Neural progenitor cell (in vitro differentiated cells): ENCODE measurements around the gene POLR2E. TPM values are rescaled to one million over a fixed set of nuclear protein-coding genes. Genes with fewer than 3 reads are reported as not detected.

Experiments
- DNase-seq: peaks from one replicate; pipeline ENCODE4 v3.0.0-alpha.2; 2016; ENCODE audit warnings: low spot score
- H2AFZ ChIP-seq: fragments of 200-600 bp; sonication (generic); replicated peaks from 2 replicates; pipeline ENCODE4 v1.6.1; 2016; ENCODE audit warnings: antibody characterized with exemption
- H3F3A ChIP-seq: fragments of 200-600 bp; sonication (generic); 2 replicates; pipeline ENCODE4 v1.6.1; 2016; ENCODE audit warnings: antibody characterized with exemption, low read depth
- H3K27ac ChIP-seq: fragments of 200-600 bp; sonication (generic); 2 replicates; pipeline ENCODE4 v1.5.1; 2016; ENCODE audit warnings: mild to moderate bottlenecking
- H3K27me3 ChIP-seq: fragments of 200-600 bp; sonication (generic); 2 replicates; pipeline ENCODE4 v1.6.1; 2016; ENCODE audit warnings: mild to moderate bottlenecking, moderate library complexity
- H3K36me3 ChIP-seq: fragments of 200-600 bp; sonication (generic); 2 replicates; pipeline ENCODE4 v1.5.1; 2016
- H3K4me1 ChIP-seq: fragments of 200-600 bp; sonication (generic); 2 replicates; pipeline ENCODE4 v1.6.1; 2016; ENCODE audit warnings: mixed run types
- H3K4me2 ChIP-seq: fragments of 200-600 bp; sonication (generic); 2 replicates; pipeline ENCODE4 v1.6.1; 2016
- H3K4me3 ChIP-seq: fragments of 200-600 bp; sonication (generic); 2 replicates; pipeline ENCODE4 v1.5.1; 2016
- H3K79me2 ChIP-seq: fragments of 200-600 bp; sonication (generic); 2 replicates; pipeline ENCODE4 v1.6.1; 2016; ENCODE audit warnings: low read depth
- H3K9ac ChIP-seq: fragments of 200-600 bp; sonication (generic); 2 replicates; pipeline ENCODE4 v1.6.1; 2016
- H3K9me3 ChIP-seq: fragments of 200-600 bp; sonication (generic); 2 replicates; pipeline ENCODE4 v1.5.1; 2016; ENCODE audit warnings: low read depth
- H4K20me1 ChIP-seq: fragments of 200-600 bp; sonication (generic); 2 replicates; pipeline ENCODE4 v1.6.1; 2016; ENCODE audit warnings: low read depth
- H3K27ac Mint-ChIP-seq: 3 replicates; pipeline ENCODE4 v1.8.0; 2021; ENCODE audit warnings: mixed read lengths
- H3K27me3 Mint-ChIP-seq: 2 replicates; pipeline ENCODE4 v1.8.0; 2022; ENCODE audit warnings: low read depth, mild to moderate bottlenecking, inconsistent platforms, moderate library complexity, mixed read lengths; ENCODE audit not compliant: insufficient read depth
- H3K36me3 Mint-ChIP-seq: 3 replicates; pipeline ENCODE4 v1.8.0; 2021; ENCODE audit warnings: mixed read lengths
- H3K4me1 Mint-ChIP-seq: 3 replicates; pipeline ENCODE4 v1.8.0; 2021; ENCODE audit warnings: mixed read lengths
- H3K4me3 Mint-ChIP-seq: 3 replicates; pipeline ENCODE4 v1.8.0; 2021; ENCODE audit warnings: mild to moderate bottlenecking, moderate library complexity, mixed read lengths
- H3K9me3 Mint-ChIP-seq: 3 replicates; pipeline ENCODE4 v1.8.0; 2020; ENCODE audit warnings: mixed read lengths
- CTCF ChIP-seq: fragments of 200-600 bp; sonication (generic); IDR thresholded peaks from 2 replicates; pipeline ENCODE4 v1.5.1; 2017; ENCODE audit warnings: antibody characterized with exemption, mild to moderate bottlenecking
- EZH2 ChIP-seq: fragments of 200-600 bp; sonication (generic); IDR thresholded peaks from 2 replicates; pipeline ENCODE4 v1.6.1; 2017; ENCODE audit warnings: antibody characterized with exemption, mild to moderate bottlenecking, moderate library complexity
- EZH2phosphoT487 ChIP-seq: fragments of 200-600 bp; sonication (generic); IDR thresholded peaks from 2 replicates; pipeline ENCODE4 v1.6.1; 2017; ENCODE audit warnings: antibody characterized with exemption
- total RNA-seq: library from RNA; depleted of rRNA; stranded (reverse); fragments of >200 nt; gene quantifications from 2 replicates; pipeline ENCODE4 v1.2.3, GENCODE V29; 2015; ENCODE audit warnings: low replicate concordance

The POLR2E gene
- total RNA-seq, 1 donor from 2014 or later = 98.8 TPM

GRCh38 chr19:1074544-1075283 lies 20.5 kb downstream of the POLR2E start:
- H3K9ac ChIP-seq = no peak overlapping the region
- H2AFZ ChIP-seq = no peak overlapping the region

GRCh38 chr19:1073956-1074517 lies 21.1 kb downstream of the POLR2E start:
- H3K36me3 ChIP-seq = no peaks in the 10 kb centered on the region
- no peaks in the 10 kb centered on the region for H3K79me2 ChIP-seq
- no peak overlapping the region for H3K4me2 ChIP-seq
- peaks cover 3% of the 10 kb centered on the region for H3K9me3 Mint-ChIP-seq
- H3K27me3 ChIP-seq = peaks cover 36% of the 10 kb centered on the region
- H3K27ac ChIP-seq = no peak overlapping the region
- H3K9me3 ChIP-seq = no peaks in the 10 kb centered on the region
- H2AFZ ChIP-seq = no peak overlapping the region
- no peak overlapping the region for H3K4me3 ChIP-seq
- H3K9ac ChIP-seq = no peak overlapping the region
- no peaks in the 10 kb centered on the region for H3K36me3 Mint-ChIP-seq
- peaks cover 18% of the 10 kb centered on the region for H4K20me1 ChIP-seq
- DNase-seq = no peak
- no peak for TF ChIP-seq EZH2
- TF ChIP-seq EZH2phosphoT487 = no peak
- TF ChIP-seq CTCF = no peak
- H3K4me1 Mint-ChIP-seq = peaks cover 7% of the 10 kb centered on the region
- peaks cover 31% of the 10 kb centered on the region for H3F3A ChIP-seq
- no peak overlapping the region for H3K27ac Mint-ChIP-seq
- H3K4me3 Mint-ChIP-seq = no peak overlapping the region
- peaks cover 23% of the 10 kb centered on the region for H3K27me3 Mint-ChIP-seq
- H3K4me1 ChIP-seq = no peaks in the 10 kb centered on the region

More at GRCh38 chr19:1074544-1075283, 20.5 kb downstream of the POLR2E start:
- H3K9me3 Mint-ChIP-seq = peaks cover 3% of the 10 kb centered on the region
- Histone ChIP-seq H3K4me1 (no peaks in the 10 kb centered on the region), H3K4me3 (no peak overlapping the region), H3K4me2 (no peak overlapping the region), H4K20me1 (peaks cover 18% of the 10 kb centered on the region), H3K79me2 (no peaks in the 10 kb centered on the region), H3K9me3 (no peaks in the 10 kb centered on the region), H3F3A (peaks cover 32% of the 10 kb centered on the region), H3K27ac (no peak overlapping the region), H3K36me3 (no peaks in the 10 kb centered on the region), H3K27me3 (peaks cover 29% of the 10 kb centered on the region)
- DNase-seq = no peak
- no peak overlapping the region for H3K27ac Mint-ChIP-seq
- no peak overlapping the region for H3K4me3 Mint-ChIP-seq
- no peaks in the 10 kb centered on the region for H3K36me3 Mint-ChIP-seq
- TF ChIP-seq EZH2phosphoT487 = no peak
- TF ChIP-seq CTCF = no peak
- no peak for TF ChIP-seq EZH2
- peaks cover 20% of the 10 kb centered on the region for H3K27me3 Mint-ChIP-seq
- peaks cover 7% of the 10 kb centered on the region for H3K4me1 Mint-ChIP-seq

GRCh38 chr19:1073063-1073955 lies 21.9 kb downstream of the POLR2E start:
- H3K27me3 Mint-ChIP-seq = peaks cover 26% of the 10 kb centered on the region
- Histone ChIP-seq H2AFZ (no peak overlapping the region), H3K27ac (no peak overlapping the region), H3K4me3 (no peak overlapping the region), H3K4me2 (no peak overlapping the region), H3K36me3 (no peaks in the 10 kb centered on the region), H3K9ac (no peak overlapping the region), H3K9me3 (no peaks in the 10 kb centered on the region), H3F3A (peaks cover 31% of the 10 kb centered on the region), H3K27me3 (peaks cover 43% of the 10 kb centered on the region), H3K4me1 (no peaks in the 10 kb centered on the region), H4K20me1 (peaks cover 18% of the 10 kb centered on the region), H3K79me2 (no peaks in the 10 kb centered on the region)
- H3K9me3 Mint-ChIP-seq = peaks cover 3% of the 10 kb centered on the region
- no peaks in the 10 kb centered on the region for H3K36me3 Mint-ChIP-seq
- peaks cover 9% of the 10 kb centered on the region for H3K4me1 Mint-ChIP-seq
- no peak for TF ChIP-seq EZH2
- no peak for TF ChIP-seq EZH2phosphoT487
- TF ChIP-seq CTCF = no peak
- no peak for DNase-seq
- no peak overlapping the region for H3K4me3 Mint-ChIP-seq
- no peak overlapping the region for H3K27ac Mint-ChIP-seq
